Measurements from ENCODE around the gene INTS15.

DNA sequence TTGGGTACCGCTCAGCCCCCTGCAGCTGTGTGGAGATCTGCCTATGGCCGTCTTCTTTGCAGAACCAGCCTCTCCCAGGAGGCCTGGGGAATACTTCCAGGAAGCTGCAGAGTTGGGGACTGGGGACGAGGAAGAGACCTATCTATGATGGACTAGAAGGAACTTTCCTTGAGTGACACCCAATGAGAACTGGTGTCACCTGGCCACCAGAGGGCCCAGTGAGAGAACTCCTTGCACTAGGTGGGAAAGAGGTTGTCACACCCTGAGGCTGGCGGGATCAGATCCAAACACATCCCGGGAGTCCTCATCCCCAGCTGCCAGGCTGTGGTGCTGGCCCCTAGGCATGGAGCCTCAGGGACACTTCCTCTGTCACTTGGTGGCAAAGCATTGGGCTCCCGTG is 33.6 kb upstream of the INTS15 start:
- no peak for TF ChIP-seq POLR2A (IDR thresholded peaks at IDR 0.05)
- TF ChIP-seq CTCF (IDR thresholded peaks at IDR 0.05), result no peak
